ENCODE measurements around the gene FLT1.

The FLT1 gene

DNA sequence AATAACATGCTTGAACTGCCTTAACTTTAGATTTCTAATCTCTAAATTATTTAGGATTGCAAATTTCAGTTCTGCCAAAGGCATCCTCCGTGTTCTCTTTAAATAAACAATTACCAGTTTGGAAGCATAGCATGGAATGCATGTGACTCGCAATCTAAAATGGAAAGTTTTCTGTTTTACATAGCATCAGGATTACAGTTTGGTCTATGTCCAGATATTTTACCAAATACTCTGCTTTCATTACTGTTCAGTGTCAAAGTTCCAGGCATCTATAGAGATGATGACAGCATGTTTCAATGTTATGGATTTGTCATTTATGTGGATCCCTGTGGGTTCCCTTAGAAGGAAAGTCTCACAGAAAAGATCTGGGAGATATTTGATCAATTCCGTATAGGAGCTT is 16.8 kb downstream of the FLT1 start:
- TF ChIP-seq, protein P1, sequence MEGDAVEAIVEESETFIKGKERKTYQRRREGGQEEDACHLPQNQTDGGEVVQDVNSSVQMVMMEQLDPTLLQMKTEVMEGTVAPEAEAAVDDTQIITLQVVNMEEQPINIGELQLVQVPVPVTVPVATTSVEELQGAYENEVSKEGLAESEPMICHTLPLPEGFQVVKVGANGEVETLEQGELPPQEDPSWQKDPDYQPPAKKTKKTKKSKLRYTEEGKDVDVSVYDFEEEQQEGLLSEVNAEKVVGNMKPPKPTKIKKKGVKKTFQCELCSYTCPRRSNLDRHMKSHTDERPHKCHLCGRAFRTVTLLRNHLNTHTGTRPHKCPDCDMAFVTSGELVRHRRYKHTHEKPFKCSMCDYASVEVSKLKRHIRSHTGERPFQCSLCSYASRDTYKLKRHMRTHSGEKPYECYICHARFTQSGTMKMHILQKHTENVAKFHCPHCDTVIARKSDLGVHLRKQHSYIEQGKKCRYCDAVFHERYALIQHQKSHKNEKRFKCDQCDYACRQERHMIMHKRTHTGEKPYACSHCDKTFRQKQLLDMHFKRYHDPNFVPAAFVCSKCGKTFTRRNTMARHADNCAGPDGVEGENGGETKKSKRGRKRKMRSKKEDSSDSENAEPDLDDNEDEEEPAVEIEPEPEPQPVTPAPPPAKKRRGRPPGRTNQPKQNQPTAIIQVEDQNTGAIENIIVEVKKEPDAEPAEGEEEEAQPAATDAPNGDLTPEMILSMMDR (IDR thresholded peaks at IDR 0.05; ENCODE audit: extremely low read depth, missing control alignments), result no peak
- no peak for DNase-seq (ENCODE audit: low spot score)

DNA sequence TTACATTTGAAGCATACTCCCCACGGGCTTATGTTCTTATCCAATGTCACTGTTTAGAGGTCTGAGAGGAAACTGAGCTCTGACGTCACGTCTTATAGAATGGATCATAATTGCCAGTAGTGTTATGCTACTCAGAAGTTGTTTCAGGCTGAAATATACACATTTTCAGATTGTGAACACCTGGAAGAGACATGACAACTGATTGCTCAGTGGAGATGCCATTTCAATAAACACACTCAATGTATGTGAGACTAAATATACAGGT is 17.3 kb downstream of the FLT1 start:
- no peak for DNase-seq (ENCODE audit: low spot score)
- TF ChIP-seq, protein P1 (IDR thresholded peaks at IDR 0.05; ENCODE audit: extremely low read depth, missing control alignments), result no peak

DNA sequence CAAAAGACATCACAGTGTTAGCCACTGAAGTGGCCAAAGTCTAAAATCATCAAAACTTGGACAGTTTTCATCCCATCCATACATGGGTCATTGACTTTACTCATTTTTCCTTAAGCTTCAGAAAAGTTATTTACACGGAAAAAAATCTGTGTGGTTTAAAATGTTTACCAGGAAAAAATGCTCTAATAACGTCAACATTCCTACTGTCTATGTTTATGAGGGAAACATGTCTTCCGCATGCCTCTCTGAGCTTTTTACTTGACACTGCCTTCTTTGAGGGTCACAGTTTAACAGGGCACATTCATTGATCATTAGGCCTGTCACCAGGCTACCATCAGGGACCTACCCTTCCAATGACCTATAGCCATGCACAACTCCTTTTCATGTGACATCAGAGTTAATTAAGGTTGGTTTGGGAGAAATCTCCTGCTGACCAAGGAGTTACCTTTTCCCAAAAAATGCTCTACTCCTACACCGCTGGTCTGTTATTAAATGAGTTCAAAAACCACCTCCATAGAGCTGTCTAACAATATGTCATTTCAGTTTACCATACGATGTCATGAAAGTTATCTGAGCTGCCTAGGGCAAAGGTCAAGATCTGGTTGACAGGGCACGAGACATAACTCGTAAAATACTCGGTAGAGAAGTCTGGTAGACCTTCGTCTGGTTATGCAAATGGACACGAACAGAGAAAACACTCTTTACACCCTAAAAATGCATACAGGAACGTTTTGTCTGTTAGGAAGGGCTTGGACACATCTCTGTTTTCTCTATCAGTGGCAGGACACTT is 17.8 kb downstream of the FLT1 start:
- DNase-seq (ENCODE audit: low spot score), result no peak

DNA sequence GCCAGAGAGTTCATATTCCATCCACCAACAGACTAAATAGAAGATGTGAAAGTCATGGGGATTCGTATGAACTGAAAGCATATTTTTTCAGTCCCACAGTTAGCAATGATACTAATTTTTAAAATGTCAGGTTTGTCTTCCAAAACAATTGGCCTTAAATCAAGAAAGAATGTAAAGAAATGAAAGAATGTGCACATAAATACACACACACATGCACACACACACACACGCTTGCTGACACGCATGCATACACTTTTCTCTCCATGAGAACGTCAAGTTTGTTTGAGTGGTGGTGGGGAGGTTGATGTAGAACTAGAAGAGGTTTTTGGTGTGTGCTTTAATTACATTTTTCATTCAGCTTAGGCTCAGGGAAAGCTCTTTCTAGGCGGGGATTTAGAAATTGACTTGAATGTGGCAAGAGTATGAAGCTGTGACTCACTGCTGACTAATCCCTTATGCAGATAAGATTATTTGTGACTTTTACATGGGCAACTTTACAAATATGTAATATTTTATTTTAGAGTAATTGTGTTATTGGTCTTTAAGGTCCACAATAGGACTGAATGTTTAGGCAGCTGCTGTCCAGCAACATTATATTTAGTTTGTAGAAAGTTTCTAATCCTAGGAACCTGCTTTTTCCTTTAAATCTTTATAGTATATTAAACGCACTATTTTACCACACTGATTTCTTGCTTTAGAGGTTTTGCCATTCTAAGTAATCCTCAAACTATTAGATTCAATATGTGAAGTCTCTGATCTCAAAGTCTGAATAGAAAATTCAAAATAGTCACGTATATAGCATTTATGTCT is 18.8 kb downstream of the FLT1 start:
- TF ChIP-seq, protein P1 (IDR thresholded peaks at IDR 0.05; ENCODE audit: extremely low read depth, missing control alignments), result no peak

More for the DNA sequence above, 17.8 kb downstream of the FLT1 start:
- TF ChIP-seq, protein P1 (IDR thresholded peaks at IDR 0.05; ENCODE audit: extremely low read depth, missing control alignments), result no peak

DNA sequence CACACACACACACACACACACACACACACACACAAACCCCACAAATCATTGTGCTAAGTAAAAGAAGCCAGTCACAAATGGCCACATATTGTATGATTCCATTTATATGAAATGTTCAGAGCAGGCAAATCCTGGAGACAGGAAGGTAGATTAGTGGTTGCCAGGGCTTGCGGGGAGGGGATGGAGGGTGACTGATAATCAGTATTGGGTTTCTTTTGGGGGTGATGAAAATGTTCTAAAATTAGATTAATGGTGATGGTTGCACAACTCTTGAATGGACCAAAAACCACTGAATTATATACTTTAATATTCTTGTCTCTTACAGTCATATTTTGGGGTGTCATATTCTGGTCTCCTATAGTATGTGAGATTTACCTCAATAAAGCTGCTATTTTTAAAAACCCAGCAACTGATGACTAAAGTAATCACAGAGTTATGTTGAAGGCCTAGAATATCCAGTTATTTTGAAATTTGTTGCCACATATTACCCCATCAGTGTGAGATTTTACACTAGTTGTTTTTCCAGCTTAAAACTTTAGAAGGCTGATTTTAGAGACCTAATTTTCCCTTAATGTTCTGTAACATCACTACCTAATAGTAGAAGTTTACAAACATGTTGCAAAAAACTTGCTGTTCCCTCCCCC is 20.3 kb downstream of the FLT1 start:
- no peak for DNase-seq (ENCODE audit: low spot score)
- TF ChIP-seq, protein P1 (IDR thresholded peaks at IDR 0.05; ENCODE audit: extremely low read depth, missing control alignments), result no peak

More for the DNA sequence above, 18.8 kb downstream of the FLT1 start:
- no peak for DNase-seq (ENCODE audit: low spot score)

DNA sequence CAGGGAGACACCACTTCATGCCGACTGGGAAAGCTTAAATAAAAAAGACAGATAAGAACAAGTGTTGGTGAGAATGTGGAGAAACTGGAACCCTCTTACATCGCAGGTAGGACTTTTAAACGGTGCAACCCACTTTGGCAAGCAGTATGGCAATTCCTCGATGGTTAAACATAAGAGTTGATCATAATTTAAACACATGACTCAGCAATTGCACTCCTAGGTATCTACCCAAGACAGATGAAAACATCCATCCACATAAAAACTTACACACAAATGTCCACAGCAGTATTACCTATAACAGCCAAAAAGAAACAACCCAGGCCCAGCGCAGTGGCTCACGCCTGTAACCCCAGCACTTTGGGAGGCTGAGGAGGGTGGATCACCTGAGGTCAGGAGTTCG is 21.9 kb downstream of the FLT1 start:
- no peak for DNase-seq (ENCODE audit: low spot score)
- TF ChIP-seq, protein P1 (IDR thresholded peaks at IDR 0.05; ENCODE audit: extremely low read depth, missing control alignments), result no peak

DNA sequence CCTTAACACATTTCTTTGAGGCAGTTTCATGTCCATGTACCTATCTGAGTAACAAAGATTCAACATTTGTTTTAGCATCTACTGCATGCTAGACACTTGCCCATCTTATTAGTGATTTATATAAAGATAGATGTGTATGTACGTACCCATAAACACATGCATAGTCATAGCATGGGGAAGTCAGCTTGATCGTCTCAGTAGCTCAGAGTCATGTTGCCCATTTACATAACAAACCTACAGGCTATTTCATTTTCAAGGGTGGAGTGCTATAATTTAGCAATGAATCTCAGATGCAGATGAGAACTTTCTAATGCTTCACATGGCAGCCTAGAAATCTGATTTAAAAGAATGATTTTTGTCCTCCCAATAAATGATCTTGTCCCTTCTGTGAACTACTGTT is 23.5 kb downstream of the FLT1 start:
- no peak for DNase-seq (ENCODE audit: low spot score)
- TF ChIP-seq, protein P1 (IDR thresholded peaks at IDR 0.05; ENCODE audit: extremely low read depth, missing control alignments), result no peak
